Measurements from ENCODE around the gene CDK16.
"Not testable (repeated sequence)": the region's sequence is repeated elsewhere in the genome, so short reads cannot be mapped to it uniquely, and the experiment has no call there.

The CDK16 gene

GRCh38 chrX:47257620-47258019 is 39.1 kb downstream of the CDK16 start:
- DNase-seq, result not testable (repeated sequence)

GRCh38 chrX:47264483-47265173 is 46.1 kb downstream of the CDK16 start:
- no peak for DNase-seq

GRCh38 chrX:47266643-47267042 is 48.2 kb downstream of the CDK16 start:
- DNase-seq, result no peak

- DNase-seq, result no peak
These were observed 53.5 kb downstream of the CDK16 start for GRCh38 chrX:47272013-47272408.

- DNase-seq, result no peak
These were observed 54.7 kb downstream of the CDK16 start for GRCh38 chrX:47273011-47273730.

DNA sequence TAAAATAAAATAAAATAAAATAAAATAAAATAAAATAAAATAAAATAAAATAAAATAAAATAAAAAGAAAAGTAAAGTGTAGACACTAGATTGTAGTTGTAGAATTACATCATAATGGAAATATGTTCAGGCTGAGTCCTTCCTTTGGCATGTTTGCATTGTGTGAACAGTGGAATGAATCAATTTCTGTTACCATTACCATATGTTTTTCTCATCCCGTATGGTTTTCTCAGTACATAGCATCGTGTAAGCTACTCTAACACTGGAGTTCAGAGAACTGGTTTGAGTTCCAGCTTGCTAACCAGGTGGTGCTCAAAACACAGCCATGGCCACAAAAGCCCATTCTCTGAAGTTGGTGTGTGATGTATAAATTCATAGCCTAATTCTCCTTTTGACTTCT is 60.2 kb downstream of the CDK16 start:
- no peak for DNase-seq
